ENCODE data around the gene PNPLA3.

GRCh38 chr22:43888740-43889139 is 34.9 kb upstream of the PNPLA3 start:
- TF ChIP-seq POLR2AphosphoS5 (IDR thresholded peaks at IDR 0.05): no peak
- no peak for TF ChIP-seq POLR2A (IDR thresholded peaks at IDR 0.05)
- no peak for TF ChIP-seq CTCF (IDR thresholded peaks at IDR 0.05)
